HL-60 (cell line): ENCODE results near the gene POC1B.

ENCODE experiments used
- DNase-seq, 2 experiments: peaks; one replicate each; pipeline ENCODE4 v3.0.0-alpha.2; 2010 to 2020; ENCODE audit warnings: low read depth in 1 of 2, low spot score in 1 of 2
- H3K27ac ChIP-seq: fragments of 250-450 bp; sonication (Bioruptor Pico); replicated peaks from 2 replicates; pipeline ENCODE4 v1.5.1; 2020; ENCODE audit warnings: mild to moderate bottlenecking, moderate library complexity
- H3K27me3 ChIP-seq: fragments of 250-450 bp; sonication (Bioruptor Pico); 2 replicates; pipeline ENCODE4 v1.5.1; 2021; ENCODE audit warnings: mild to moderate bottlenecking, moderate library complexity; ENCODE audit not compliant: insufficient read depth, poor library complexity, severe bottlenecking
- H3K4me3 ChIP-seq: replicated peaks from 2 replicates; pipeline ENCODE4 v1.5.1; 2011; ENCODE audit warnings: mild to moderate bottlenecking, control low read depth, low read length; ENCODE audit not compliant: insufficient read depth
- GABPA ChIP-seq: IDR thresholded peaks from 2 replicates; pipeline ENCODE4 v1.6.1; 2012; ENCODE audit warnings: low read depth
- POLR2AphosphoS5 ChIP-seq: IDR thresholded peaks from 2 replicates; pipeline ENCODE4 v1.6.1; 2012; ENCODE audit warnings: low read depth
- SPI1 ChIP-seq: IDR thresholded peaks from 2 replicates; pipeline ENCODE4 v1.6.1; 2012; ENCODE audit warnings: low read depth, mild to moderate bottlenecking, borderline replicate concordance
- TF ChIP-seq, protein P1 (sequence below): IDR thresholded peaks from one replicate; pipeline ENCODE4 v1.5.1; 2011; ENCODE audit warnings: low read length, control low read depth, inconsistent platforms; ENCODE audit not compliant: insufficient read depth
- TF ChIP-seq, protein P2 (sequence below): IDR thresholded peaks from 2 replicates; pipeline ENCODE4 v1.6.1; 2012; ENCODE audit warnings: low read depth; ENCODE audit not compliant: insufficient replicate concordance

The POC1B gene

DNA sequence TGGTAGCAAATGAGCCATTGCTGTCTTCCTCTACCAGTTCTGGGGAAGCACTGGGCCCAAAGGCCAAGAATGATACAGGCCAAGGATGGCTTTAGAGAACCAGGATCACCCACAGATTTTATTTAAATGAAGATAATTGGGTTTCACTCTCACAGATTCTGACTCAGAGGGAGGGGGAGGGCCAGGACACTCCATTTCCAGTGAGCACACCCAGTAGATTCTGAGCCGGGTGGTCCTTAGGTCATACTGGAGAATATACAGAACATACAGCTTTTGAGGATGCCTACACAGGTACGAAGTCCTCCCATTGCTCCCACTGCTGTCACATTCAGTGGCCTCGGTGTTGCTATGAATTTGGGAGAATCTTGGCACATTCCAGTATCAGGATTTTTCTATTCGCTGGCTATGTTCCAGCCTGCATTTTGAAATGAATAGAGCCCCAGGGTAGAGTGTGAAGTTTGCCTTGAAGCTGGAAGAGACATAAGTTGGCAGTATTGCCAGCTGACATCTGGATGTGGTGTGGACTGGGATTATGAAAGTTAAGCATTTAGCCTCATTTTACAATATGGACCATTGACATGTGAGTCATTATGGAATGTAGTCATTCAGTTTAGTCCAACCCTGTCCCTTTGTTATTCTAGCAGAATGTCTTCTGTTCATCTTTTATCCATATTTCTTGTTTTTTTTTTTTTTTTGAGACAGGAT is 45.8 kb upstream of the POC1B start:
- no peak for TF ChIP-seq SPI1
- no peak for TF ChIP-seq GABPA
- DNase-seq = no peak
- no peak overlapping the region for H3K4me3 ChIP-seq

DNA sequence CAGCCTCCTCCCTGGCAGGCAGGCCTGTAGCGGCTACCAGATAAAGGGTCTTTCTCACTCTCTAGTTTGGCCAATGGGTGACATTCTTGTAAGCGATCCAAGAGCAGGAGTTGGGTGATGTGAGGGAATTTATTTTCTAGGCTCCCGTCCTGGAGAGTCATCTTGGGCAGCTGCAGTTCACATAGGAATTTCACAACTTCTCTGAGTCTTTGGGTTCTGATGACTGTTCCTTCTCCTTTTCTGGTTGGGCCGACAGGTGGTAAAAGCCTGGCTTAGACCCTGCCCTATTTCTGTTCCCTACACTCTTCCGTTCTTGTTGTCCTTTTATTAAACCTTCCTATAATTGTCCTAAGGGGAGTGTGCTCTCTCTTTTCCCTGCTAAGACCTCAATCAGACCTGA is 42.6 kb upstream of the POC1B start:
- TF ChIP-seq POLR2AphosphoS5 = no peak
- no peak for TF ChIP-seq SPI1
- no peak for TF ChIP-seq GABPA
- TF ChIP-seq, protein P1, sequence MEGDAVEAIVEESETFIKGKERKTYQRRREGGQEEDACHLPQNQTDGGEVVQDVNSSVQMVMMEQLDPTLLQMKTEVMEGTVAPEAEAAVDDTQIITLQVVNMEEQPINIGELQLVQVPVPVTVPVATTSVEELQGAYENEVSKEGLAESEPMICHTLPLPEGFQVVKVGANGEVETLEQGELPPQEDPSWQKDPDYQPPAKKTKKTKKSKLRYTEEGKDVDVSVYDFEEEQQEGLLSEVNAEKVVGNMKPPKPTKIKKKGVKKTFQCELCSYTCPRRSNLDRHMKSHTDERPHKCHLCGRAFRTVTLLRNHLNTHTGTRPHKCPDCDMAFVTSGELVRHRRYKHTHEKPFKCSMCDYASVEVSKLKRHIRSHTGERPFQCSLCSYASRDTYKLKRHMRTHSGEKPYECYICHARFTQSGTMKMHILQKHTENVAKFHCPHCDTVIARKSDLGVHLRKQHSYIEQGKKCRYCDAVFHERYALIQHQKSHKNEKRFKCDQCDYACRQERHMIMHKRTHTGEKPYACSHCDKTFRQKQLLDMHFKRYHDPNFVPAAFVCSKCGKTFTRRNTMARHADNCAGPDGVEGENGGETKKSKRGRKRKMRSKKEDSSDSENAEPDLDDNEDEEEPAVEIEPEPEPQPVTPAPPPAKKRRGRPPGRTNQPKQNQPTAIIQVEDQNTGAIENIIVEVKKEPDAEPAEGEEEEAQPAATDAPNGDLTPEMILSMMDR = no peak
- H3K4me3 ChIP-seq = no peak overlapping the region
- H3K27ac ChIP-seq = no peak overlapping the region
- peak in 1 of 2 experiments; percentile 32 for DNase-seq
- H3K27me3 ChIP-seq = no peaks in the 10 kb centered on the region

More for the DNA sequence above, 45.8 kb upstream of the POC1B start:
- no peak overlapping the region for H3K27ac ChIP-seq
- H3K27me3 ChIP-seq = no peaks in the 10 kb centered on the region

DNA sequence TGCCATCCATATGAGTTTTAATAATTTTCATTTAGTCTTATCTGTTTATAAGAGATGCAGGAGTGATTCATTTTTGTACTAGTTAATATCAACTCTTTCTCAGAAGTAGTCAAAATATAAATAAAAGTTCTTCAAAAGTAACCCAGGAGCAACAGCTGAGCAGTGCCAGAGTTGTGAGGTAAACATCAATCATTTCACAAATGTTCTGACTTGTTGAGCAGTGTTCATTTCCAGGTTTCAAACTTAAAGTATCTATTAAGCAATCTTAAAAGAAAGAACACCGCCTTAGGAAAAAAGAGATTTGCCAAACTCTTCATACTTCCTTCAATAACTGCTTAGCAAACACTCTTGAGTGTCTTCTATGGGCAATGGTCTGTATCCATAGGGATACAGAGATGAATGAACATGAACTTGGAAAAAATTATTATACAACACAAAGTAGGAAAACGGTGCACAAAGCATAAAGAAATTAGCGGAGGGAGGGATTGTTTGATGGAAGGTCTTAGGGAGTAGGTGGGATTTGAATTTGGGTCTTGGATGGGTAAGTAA is 41.9 kb upstream of the POC1B start:
- Histone ChIP-seq H3K27me3 (no peaks in the 10 kb centered on the region), H3K4me3 (no peak overlapping the region), H3K27ac (no peak overlapping the region)
- no peak for DNase-seq
- TF ChIP-seq, protein P1 = no peak
- TF ChIP-seq, protein P2, sequence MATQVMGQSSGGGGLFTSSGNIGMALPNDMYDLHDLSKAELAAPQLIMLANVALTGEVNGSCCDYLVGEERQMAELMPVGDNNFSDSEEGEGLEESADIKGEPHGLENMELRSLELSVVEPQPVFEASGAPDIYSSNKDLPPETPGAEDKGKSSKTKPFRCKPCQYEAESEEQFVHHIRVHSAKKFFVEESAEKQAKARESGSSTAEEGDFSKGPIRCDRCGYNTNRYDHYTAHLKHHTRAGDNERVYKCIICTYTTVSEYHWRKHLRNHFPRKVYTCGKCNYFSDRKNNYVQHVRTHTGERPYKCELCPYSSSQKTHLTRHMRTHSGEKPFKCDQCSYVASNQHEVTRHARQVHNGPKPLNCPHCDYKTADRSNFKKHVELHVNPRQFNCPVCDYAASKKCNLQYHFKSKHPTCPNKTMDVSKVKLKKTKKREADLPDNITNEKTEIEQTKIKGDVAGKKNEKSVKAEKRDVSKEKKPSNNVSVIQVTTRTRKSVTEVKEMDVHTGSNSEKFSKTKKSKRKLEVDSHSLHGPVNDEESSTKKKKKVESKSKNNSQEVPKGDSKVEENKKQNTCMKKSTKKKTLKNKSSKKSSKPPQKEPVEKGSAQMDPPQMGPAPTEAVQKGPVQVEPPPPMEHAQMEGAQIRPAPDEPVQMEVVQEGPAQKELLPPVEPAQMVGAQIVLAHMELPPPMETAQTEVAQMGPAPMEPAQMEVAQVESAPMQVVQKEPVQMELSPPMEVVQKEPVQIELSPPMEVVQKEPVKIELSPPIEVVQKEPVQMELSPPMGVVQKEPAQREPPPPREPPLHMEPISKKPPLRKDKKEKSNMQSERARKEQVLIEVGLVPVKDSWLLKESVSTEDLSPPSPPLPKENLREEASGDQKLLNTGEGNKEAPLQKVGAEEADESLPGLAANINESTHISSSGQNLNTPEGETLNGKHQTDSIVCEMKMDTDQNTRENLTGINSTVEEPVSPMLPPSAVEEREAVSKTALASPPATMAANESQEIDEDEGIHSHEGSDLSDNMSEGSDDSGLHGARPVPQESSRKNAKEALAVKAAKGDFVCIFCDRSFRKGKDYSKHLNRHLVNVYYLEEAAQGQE = no peak
- TF ChIP-seq SPI1 = no peak
- TF ChIP-seq GABPA = no peak
- no peak for TF ChIP-seq POLR2AphosphoS5

DNA sequence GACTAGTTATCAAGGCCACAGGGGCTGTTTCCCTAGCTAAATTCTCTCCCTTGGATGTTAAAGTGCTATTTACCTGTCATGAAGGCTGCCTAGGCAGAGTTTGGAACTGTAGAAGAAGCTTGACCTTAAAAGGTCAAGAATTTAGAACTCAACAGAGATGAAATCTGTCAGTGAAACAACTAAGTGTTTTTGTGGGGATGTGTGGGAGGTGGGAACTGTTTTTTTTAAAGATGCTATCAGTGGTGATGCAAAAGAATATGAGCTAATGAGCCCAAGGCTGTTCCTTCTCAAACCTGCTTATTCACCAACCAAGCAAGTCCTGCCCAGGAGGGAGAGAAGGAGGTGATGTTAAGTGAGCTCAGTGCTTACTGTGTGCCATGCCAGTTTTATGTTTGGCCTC is 40.8 kb upstream of the POC1B start:
- TF ChIP-seq SPI1 = no peak
- H3K4me3 ChIP-seq = no peak overlapping the region
- H3K27ac ChIP-seq = no peak overlapping the region
- no peaks in the 10 kb centered on the region for H3K27me3 ChIP-seq
- no peak for DNase-seq

DNA sequence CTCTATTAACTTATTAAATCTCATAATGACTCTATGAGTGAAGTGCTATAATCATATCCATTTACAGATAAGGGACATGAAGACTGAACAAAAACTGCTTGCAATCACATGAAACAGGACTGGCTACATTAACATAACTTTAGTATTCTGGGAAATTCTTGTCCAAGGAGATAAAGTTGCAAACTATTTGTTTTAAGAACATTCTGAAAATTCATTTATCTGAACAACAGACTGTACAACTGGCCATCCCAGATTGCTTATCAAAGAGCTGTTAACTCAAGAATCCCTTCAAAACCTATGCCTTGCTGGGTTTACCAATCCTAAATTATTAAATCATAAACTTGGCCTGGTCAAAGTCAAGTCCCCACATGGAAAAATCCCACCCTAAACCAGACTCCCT is 39.2 kb upstream of the POC1B start:
- DNase-seq = no peak
- TF ChIP-seq POLR2AphosphoS5 = no peak
- TF ChIP-seq GABPA = no peak
- TF ChIP-seq SPI1 = no peak
- TF ChIP-seq, protein P1 = no peak
- TF ChIP-seq, protein P2 = no peak
- Histone ChIP-seq H3K4me3 (no peak overlapping the region), H3K27ac (no peak overlapping the region), H3K27me3 (no peaks in the 10 kb centered on the region)
